RWPE2 (cell line): Measurements from ENCODE around the gene NPEPPS.

Source experiments
- ATAC-seq: fragments of 200-7000 bp; cut with Tn5 transposase; 3 replicates; pipeline ENCODE4 v1.9.1; 2021; ENCODE audit warnings: low read depth
- DNase-seq: peaks from one replicate; pipeline ENCODE4 v3.0.0-alpha.2; 2020; ENCODE audit warnings: low spot score
- H3K27ac ChIP-seq: fragments of 450-650 bp; 2 replicates; pipeline ENCODE4 v1.5.1; 2017; ENCODE audit warnings: mild to moderate bottlenecking; ENCODE audit not compliant: poor library complexity, severe bottlenecking
- H3K27me3 ChIP-seq: fragments of 250-450 bp; sonication (Bioruptor Pico); 2 replicates; pipeline ENCODE4 v1.5.1; 2021; ENCODE audit warnings: mild to moderate bottlenecking, moderate library complexity; ENCODE audit not compliant: insufficient read depth, poor library complexity, severe bottlenecking
- H3K36me3 ChIP-seq: fragments of 250-450 bp; sonication (Bioruptor Pico); 2 replicates; pipeline ENCODE4 v1.5.1; 2020; ENCODE audit warnings: low read depth, mild to moderate bottlenecking, moderate library complexity
- H3K4me1 ChIP-seq: fragments of 250-450 bp; sonication (Bioruptor Pico); 2 replicates; pipeline ENCODE4 v1.5.1; 2021; ENCODE audit warnings: mild to moderate bottlenecking, moderate library complexity; ENCODE audit not compliant: insufficient read depth, poor library complexity, severe bottlenecking
- H3K4me3 ChIP-seq: fragments of 250-450 bp; sonication (Bioruptor Pico); 2 replicates; pipeline ENCODE4 v1.5.1; 2021; ENCODE audit warnings: mild to moderate bottlenecking, moderate library complexity; ENCODE audit not compliant: severe bottlenecking
- H3K9me3 ChIP-seq: fragments of 250-450 bp; sonication (Bioruptor Pico); 2 replicates; pipeline ENCODE4 v1.5.1; 2021; ENCODE audit warnings: mild to moderate bottlenecking, moderate library complexity; ENCODE audit not compliant: severe bottlenecking
- CTCF ChIP-seq: fragments of 450-650 bp; IDR thresholded peaks from one replicate; pipeline ENCODE4 v1.5.1; 2017; ENCODE audit warnings: mild to moderate bottlenecking, moderate library complexity; ENCODE audit not compliant: poor library complexity, severe bottlenecking

NPEPPS gene

GRCh38 chr17:47622180-47622549 lies 91.3 kb downstream of the NPEPPS start:
- DNase-seq, result no peak
- H3K4me1 ChIP-seq, result peaks cover 26% of the 10 kb centered on the region
- peaks cover 71% of the 10 kb centered on the region for H3K36me3 ChIP-seq
- peak overlapping the region; percentile 81 for H3K27ac ChIP-seq
- no peak for TF ChIP-seq CTCF
- H3K27me3 ChIP-seq, result no peaks in the 10 kb centered on the region
- no peaks in the 10 kb centered on the region for H3K9me3 ChIP-seq
- no peak overlapping the region for H3K4me3 ChIP-seq
- no peak for ATAC-seq

GRCh38 chr17:47624727-47625068 lies 93.8 kb downstream of the NPEPPS start:
- H3K4me3 ChIP-seq, result no peak overlapping the region
- ATAC-seq, result no peak
- TF ChIP-seq CTCF, result no peak
- H3K9me3 ChIP-seq, result no peaks in the 10 kb centered on the region
- peaks cover 26% of the 10 kb centered on the region for H3K4me1 ChIP-seq
- no peaks in the 10 kb centered on the region for H3K27me3 ChIP-seq
- peaks cover 45% of the 10 kb centered on the region for H3K36me3 ChIP-seq
- DNase-seq, result no peak
- H3K27ac ChIP-seq, result no peak overlapping the region

- Histone ChIP-seq H3K27me3 (no peaks in the 10 kb centered on the region), H3K9me3 (no peaks in the 10 kb centered on the region), H3K4me1 (no peaks in the 10 kb centered on the region), H3K27ac (no peak overlapping the region), H3K4me3 (no peak overlapping the region), H3K36me3 (peaks cover 17% of the 10 kb centered on the region)
- no peak for ATAC-seq
- no peak for DNase-seq
- no peak for TF ChIP-seq CTCF
Observed at GRCh38 chr17:47628014-47628566, 97.2 kb downstream of the NPEPPS start.

- DNase-seq (no peak), ATAC-seq (no peak)
- no peak for TF ChIP-seq CTCF
- Histone ChIP-seq H3K4me1 (peaks cover 8% of the 10 kb centered on the region), H3K36me3 (peaks cover 7% of the 10 kb centered on the region), H3K27me3 (no peaks in the 10 kb centered on the region), H3K4me3 (no peak overlapping the region), H3K27ac (no peak overlapping the region), H3K9me3 (no peaks in the 10 kb centered on the region)
Observed at GRCh38 chr17:47629826-47630225, 98.9 kb downstream of the NPEPPS start.

GRCh38 chr17:47630614-47631013 lies 99.7 kb downstream of the NPEPPS start:
- DNase-seq, result no peak
- Histone ChIP-seq H3K27ac (no peak overlapping the region), H3K4me1 (peaks cover 8% of the 10 kb centered on the region), H3K36me3 (no peaks in the 10 kb centered on the region), H3K27me3 (no peaks in the 10 kb centered on the region), H3K9me3 (no peaks in the 10 kb centered on the region), H3K4me3 (no peak overlapping the region)
- ATAC-seq, result no peak
- TF ChIP-seq CTCF, result no peak
